HepG2 (cell line): Measurements from ENCODE around the gene NAA11. TPM values are rescaled to one million over a fixed set of nuclear protein-coding genes. Genes with fewer than 3 reads are reported as not detected.

Experiments
- ATAC-seq: fragments of 200-7000 bp; cut with Tn5 transposase; 3 replicates; pipeline ENCODE4 v1.9.1; 2020; ENCODE audit warnings: mild to moderate bottlenecking, moderate library complexity
- BruUV-seq: library from RNA; stranded (reverse); fragments of 400-500 nt; replicated peaks from 2 replicates; lab custom pipeline; 2021; lab: Mats Ljungman, UMichigan
- CTCF ChIA-PET: fragments of 300-600 bp; formaldehyde crosslinking; extraction: SDS; loops from one replicate; lab custom pipeline; 2021; ENCODE audit warnings: low total read pairs, inconsistent platforms, low intra/inter-chr PET ratio; lab: Yijun Ruan, JAX
- POLR2A ChIA-PET: fragments of 350-600 bp; sonication (Branson Sonifier 250); formaldehyde crosslinking; loops from one replicate; lab custom pipeline; 2020; ENCODE audit warnings: antibody characterized with exemption, inconsistent platforms; lab: Yijun Ruan, JAX
- DNase-seq: peaks from one replicate; pipeline ENCODE4 v3.0.0-alpha.2; 2015; ENCODE audit warnings: low spot score
- FAIRE-seq: peaks from 3 replicates; lab custom pipeline; 2011; peaks lifted over from hg19 to GRCh38; lab: Jason Lieb, UNC
- H2AFZ ChIP-seq: one replicate; pipeline ENCODE4 v1.6.1; 2011; ENCODE audit warnings: low read length, inconsistent platforms
- H3K27ac ChIP-seq: fragments of 300-600 bp; 3 replicates; pipeline ENCODE4 v1.8.0; 2011; ENCODE audit warnings: mixed run types, mild to moderate bottlenecking, mixed read lengths, low read length, inconsistent platforms; ENCODE audit not compliant: insufficient read depth; ENCODE audit errors: extremely low read length
- H3K27me3 ChIP-seq, 2 experiments: fragments of 200-600 bp in 1 of 2; 2 replicates in 1 of 2; 3 replicates in 1 of 2; pipeline versions ENCODE4 v1.6.0 to v1.8.0; 2011; ENCODE audit warnings: low read length in 2 of 2, mild to moderate bottlenecking in 2 of 2, moderate library complexity in 2 of 2, inconsistent platforms in 1 of 2; ENCODE audit not compliant: insufficient read depth in 2 of 2, control insufficient read depth in 1 of 2
- H3K36me3 ChIP-seq, 2 experiments: fragments of 200-600 bp in 1 of 2; replicated peaks in 1 of 2; 2 replicates in 1 of 2; 3 replicates in 1 of 2; pipeline versions ENCODE4 v1.5.1 to v1.8.0; 2011; ENCODE audit warnings: low read length in 2 of 2, inconsistent platforms in 1 of 2; ENCODE audit not compliant: insufficient read depth in 2 of 2, control insufficient read depth in 1 of 2
- H3K4me1 ChIP-seq: 2 replicates; pipeline ENCODE4 v1.5.1; 2012; ENCODE audit warnings: low read length, inconsistent platforms; ENCODE audit not compliant: insufficient read depth
- H3K4me2 ChIP-seq: 2 replicates; pipeline ENCODE4 v1.6.0; 2011; ENCODE audit warnings: low read depth, low read length, inconsistent platforms
- H3K4me3 ChIP-seq, 3 experiments: fragments of 200-600 bp in 1 of 3; sonication (generic), shearing (Covaris generic) in 1 of 3; replicated peaks in 1 of 3; 2 replicates each; pipeline ENCODE4 v1.5.1; 2011 to 2016; ENCODE audit warnings: low read length in 3 of 3, inconsistent platforms in 2 of 3, low read depth in 2 of 3, mild to moderate bottlenecking in 2 of 3, control low read depth in 1 of 3, mixed read lengths in 1 of 3; ENCODE audit not compliant: insufficient read depth in 1 of 3
- H3K79me2 ChIP-seq: one replicate; pipeline ENCODE4 v1.6.1; 2011; ENCODE audit warnings: low read length, inconsistent platforms; ENCODE audit not compliant: insufficient read depth
- H3K9ac ChIP-seq: 2 replicates; pipeline ENCODE4 v1.6.0; 2011; ENCODE audit warnings: mild to moderate bottlenecking, low read depth, low read length, inconsistent platforms; ENCODE audit not compliant: insufficient read depth
- H3K9me3 ChIP-seq: 2 replicates; pipeline ENCODE4 v1.5.1; 2012; ENCODE audit warnings: mild to moderate bottlenecking, low read length
- H4K20me1 ChIP-seq: 2 replicates; pipeline ENCODE4 v1.6.0; 2011; ENCODE audit warnings: inconsistent platforms, mild to moderate bottlenecking, low read length, moderate library complexity; ENCODE audit not compliant: insufficient read depth
- EHMT2 ChIP-seq: fragments of 200-600 bp; sonication (generic); IDR thresholded peaks from 2 replicates; pipeline ENCODE4 v1.7.0; 2017; ENCODE audit warnings: antibody characterized with exemption, low read depth, low read length, borderline replicate concordance
- IRF2 ChIP-seq: IDR thresholded peaks from 2 replicates; pipeline ENCODE4 v1.6.1; 2018; ENCODE audit warnings: missing genetic modification reagents, missing compliant biosample characterization
- MED8 ChIP-seq: sonication (generic); formaldehyde crosslinking; IDR thresholded peaks from 2 replicates; pipeline ENCODE4 v1.8.1; 2023; ENCODE audit warnings: mild to moderate bottlenecking, missing genetic modification reagents; ENCODE audit not compliant: insufficient replicate concordance
- NCOA2 ChIP-seq: sonication (generic); formaldehyde crosslinking; IDR thresholded peaks from 2 replicates; pipeline ENCODE4 v1.8.0; 2022; ENCODE audit warnings: inconsistent platforms
- NFKBIZ ChIP-seq: IDR thresholded peaks from 2 replicates; pipeline ENCODE4 v1.6.1; 2018; ENCODE audit warnings: missing genetic modification reagents, missing compliant biosample characterization
- NR2F6 ChIP-seq, 2 experiments: IDR thresholded peaks; 2 replicates each; pipeline ENCODE4 v1.6.1; 2016; ENCODE audit warnings: antibody characterized with exemption in 1 of 2, mild to moderate bottlenecking in 1 of 2
- PHF20 ChIP-seq: sonication (generic); formaldehyde crosslinking; IDR thresholded peaks from 2 replicates; pipeline ENCODE4 v1.5.0; 2020; ENCODE audit warnings: mild to moderate bottlenecking, missing genetic modification reagents
- SIX1 ChIP-seq: sonication (generic); formaldehyde crosslinking; IDR thresholded peaks from 2 replicates; pipeline ENCODE4 v1.4.0; 2020; ENCODE audit warnings: missing genetic modification reagents, borderline replicate concordance
- ZKSCAN8 ChIP-seq: IDR thresholded peaks from 2 replicates; pipeline ENCODE4 v1.6.1; 2016; ENCODE audit warnings: borderline replicate concordance, missing genetic modification reagents, missing compliant biosample characterization
- ZNF124 ChIP-seq: sonication (generic); formaldehyde crosslinking; IDR thresholded peaks from 2 replicates; pipeline ENCODE4 v1.4.0; 2020; ENCODE audit warnings: missing genetic modification reagents
- ZNF251 ChIP-seq: sonication (generic); formaldehyde crosslinking; IDR thresholded peaks from 2 replicates; pipeline ENCODE4 v1.9.0; 2021; ENCODE audit warnings: mild to moderate bottlenecking, missing genetic modification reagents
- ZNF3 ChIP-seq: IDR thresholded peaks from 2 replicates; pipeline ENCODE4 v1.7.0; 2017; ENCODE audit warnings: inconsistent platforms
- ZNF326 ChIP-seq: sonication (generic); formaldehyde crosslinking; IDR thresholded peaks from 2 replicates; pipeline ENCODE4 v1.4.0; 2020; ENCODE audit warnings: missing genetic modification reagents, borderline replicate concordance
- ZNF333 ChIP-seq: sonication (generic); formaldehyde crosslinking; IDR thresholded peaks from 2 replicates; pipeline ENCODE4 v1.4.0; 2020; ENCODE audit warnings: mild to moderate bottlenecking, missing genetic modification reagents, borderline replicate concordance
- ZNF501 ChIP-seq: sonication (generic); formaldehyde crosslinking; IDR thresholded peaks from 2 replicates; pipeline ENCODE4 v1.5.1; 2020; ENCODE audit warnings: mild to moderate bottlenecking, moderate library complexity, missing genetic modification reagents
- WGBS: methylation state at CpG from one replicate; pipeline ENCODE4 v1.1.6; 2017; ENCODE audit warnings: low lambda C conversion rate; 5-methylcytosine and 5-hydroxymethylcytosine counted together
- in situ Hi-C: cut with HindIII; loops from 2 replicates; pipeline ENCODE4 v1.10.0; 2017; ENCODE audit warnings: low pct_unique_long_range_greater_than_20kb; ENCODE audit not compliant: extremely low pct_ligation_motif_present
- intact Hi-C: fragments of 100-400 bp; cut with micrococcal nuclease; formaldehyde crosslinking; loops from one replicate; pipeline ENCODE4 v1.10.0; 2022; ENCODE audit not compliant: unreplicated experiment
- polyA plus RNA-seq, 8 experiments: library from polyadenylated mRNA; depleted of rRNA in 3 of 8; stranded (reverse) in 7 of 8; unstranded in 1 of 8; fragments of >200 nt; fragmentation: Illumina TruSeq in 4 of 8; extraction: Trizol in 4 of 8; gene quantifications; 2 replicates each; pipeline versions ENCODE4 v1.2.1 to v1.2.3, GENCODE V29; 2011 to 2016; ENCODE audit warnings: low read depth in 4 of 8, missing spikeins in 1 of 8, mixed read lengths in 1 of 8; ENCODE audit not compliant: insufficient read depth in 1 of 8
- total RNA-seq, 5 experiments: library from RNA; depleted of rRNA; stranded (reverse); fragments of >200 nt; fragmentation: Illumina TruSeq; extraction: Trizol; gene quantifications; 2 replicates each; pipeline ENCODE4 v1.2.3, GENCODE V29; 2016; ENCODE audit warnings: low read depth in 1 of 5
- TF ChIP-seq, protein P1 (sequence below), 2 experiments: sonication (generic) in 1 of 2; formaldehyde crosslinking in 1 of 2; IDR thresholded peaks; 2 replicates each; pipeline versions ENCODE4 v1.4.0 to v1.6.1; 2016 to 2020; ENCODE audit warnings: borderline replicate concordance in 1 of 2, low read depth in 1 of 2, mild to moderate bottlenecking in 1 of 2, missing genetic modification reagents in 1 of 2

NAA11 gene
- total and polyA plus RNA-seq, 2 of the 13 experiments (the other 11 are each of a cell fraction or from before 2014, with no cell fraction given), result not detected

DNA sequence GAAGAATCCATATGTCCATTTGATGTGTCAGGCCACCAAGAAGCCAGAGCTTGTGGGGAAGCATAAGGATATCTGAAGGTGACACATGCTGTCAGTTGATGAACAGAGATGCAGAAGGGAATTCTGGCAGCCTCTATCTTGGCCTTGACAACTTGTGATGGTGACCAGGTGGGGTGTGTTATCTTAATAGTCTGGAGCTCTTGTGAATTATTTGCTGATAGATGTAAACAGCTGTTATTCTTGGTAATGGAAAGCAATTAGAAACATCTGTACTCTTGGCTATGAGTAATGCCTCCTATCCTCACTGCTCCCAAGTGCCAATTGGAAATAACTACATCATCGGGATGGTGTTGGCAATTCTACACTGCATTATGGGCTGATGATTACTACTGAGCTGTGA, 51.9 kb downstream of the NAA11 start:
- TF ChIP-seq EHMT2 (no peak), NR2F6 (IDR thresholded peaks at IDR 0.05) (no peak), NR2F6 (CRISPR knock-in tag; IDR thresholded peaks at IDR 0.05) (no peak), ZNF333 (CRISPR knock-in tag) (no peak)
- TF ChIP-seq, all 625 proteins: peak for 0
- FAIRE-seq (no peak), DNase-seq (no peak), ATAC-seq (no peak)
- Histone ChIP-seq H3K4me2 (no peak overlapping the region), H3K27ac (no peak overlapping the region), H3K79me2 (no peaks in the 10 kb centered on the region), H3K9me3 (no peaks in the 10 kb centered on the region), H2AFZ (no peak overlapping the region), H3K9ac (no peak overlapping the region), H3K4me3 (no peak overlapping the region), H3K4me1 (no peaks in the 10 kb centered on the region), H4K20me1 (no peaks in the 10 kb centered on the region), H3K27me3 (no peaks in the 10 kb centered on the region), H3K36me3 (no peaks in the 10 kb centered on the region)
- intact Hi-C loops, result no loop called here
- BruUV-seq, result no TSS peak
- in situ Hi-C loops, result no loop called here
- WGBS, result 0% methylated on average over 1 of the region's 1 CpG
- CTCF ChIA-PET, result no interaction called here
- POLR2A ChIA-PET, result no interaction called here

DNA sequence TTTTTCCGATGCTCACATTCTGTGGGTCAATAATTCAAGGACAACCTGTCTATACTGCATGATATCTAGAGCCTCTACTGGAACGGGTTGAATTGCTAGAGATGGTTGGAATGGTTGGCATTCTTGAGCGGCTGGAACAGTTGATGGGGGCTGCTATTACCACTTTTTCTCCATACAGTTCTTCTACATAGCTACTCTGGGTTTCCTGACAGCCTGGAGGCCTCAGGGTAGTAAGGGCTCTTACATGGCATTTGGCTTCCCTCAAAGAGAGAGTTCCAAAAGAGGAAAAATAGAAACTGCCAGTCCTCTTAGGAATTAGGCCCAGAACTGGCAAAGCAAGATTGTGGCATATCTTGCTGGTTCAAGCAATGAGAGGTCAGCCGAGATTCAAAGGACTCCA, 53.1 kb downstream of the NAA11 start:
- CTCF ChIA-PET, result no interaction called here
- H3K79me2 ChIP-seq, result no peaks in the 10 kb centered on the region
- H2AFZ ChIP-seq, result no peak overlapping the region
- H3K4me3 ChIP-seq, result no peak overlapping the region
- in situ Hi-C loops (no loop called here), intact Hi-C loops (no loop called here)
- no peaks in the 10 kb centered on the region for H3K27me3 ChIP-seq
- no peaks in the 10 kb centered on the region for H3K36me3 ChIP-seq
- DNase-seq, result no peak
- H4K20me1 ChIP-seq, result no peaks in the 10 kb centered on the region
- no peaks in the 10 kb centered on the region for H3K4me1 ChIP-seq
- no peak overlapping the region for H3K27ac ChIP-seq
- BruUV-seq, result no TSS peak
- no peak overlapping the region for H3K9ac ChIP-seq
- no peak for FAIRE-seq
- ATAC-seq, result no peak
- no peak overlapping the region for H3K4me2 ChIP-seq
- POLR2A ChIA-PET, result no interaction called here
- H3K9me3 ChIP-seq, result no peaks in the 10 kb centered on the region
- 1% methylated on average over 4 of the region's 4 CpGs for WGBS
- no peak for TF ChIP-seq PHF20 (CRISPR knock-in tag)
- TF ChIP-seq ZNF251 (CRISPR knock-in tag), result no peak
- TF ChIP-seq ZNF3 (CRISPR knock-in tag), result no peak
- no peak for TF ChIP-seq NFKBIZ (CRISPR knock-in tag)
- no peak for TF ChIP-seq ZNF326 (CRISPR knock-in tag)
- TF ChIP-seq MED8 (CRISPR knock-in tag), result no peak
- TF ChIP-seq, protein P1, sequence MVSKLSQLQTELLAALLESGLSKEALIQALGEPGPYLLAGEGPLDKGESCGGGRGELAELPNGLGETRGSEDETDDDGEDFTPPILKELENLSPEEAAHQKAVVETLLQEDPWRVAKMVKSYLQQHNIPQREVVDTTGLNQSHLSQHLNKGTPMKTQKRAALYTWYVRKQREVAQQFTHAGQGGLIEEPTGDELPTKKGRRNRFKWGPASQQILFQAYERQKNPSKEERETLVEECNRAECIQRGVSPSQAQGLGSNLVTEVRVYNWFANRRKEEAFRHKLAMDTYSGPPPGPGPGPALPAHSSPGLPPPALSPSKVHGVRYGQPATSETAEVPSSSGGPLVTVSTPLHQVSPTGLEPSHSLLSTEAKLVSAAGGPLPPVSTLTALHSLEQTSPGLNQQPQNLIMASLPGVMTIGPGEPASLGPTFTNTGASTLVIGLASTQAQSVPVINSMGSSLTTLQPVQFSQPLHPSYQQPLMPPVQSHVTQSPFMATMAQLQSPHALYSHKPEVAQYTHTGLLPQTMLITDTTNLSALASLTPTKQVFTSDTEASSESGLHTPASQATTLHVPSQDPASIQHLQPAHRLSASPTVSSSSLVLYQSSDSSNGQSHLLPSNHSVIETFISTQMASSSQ (IDR thresholded peaks at IDR 0.05; ENCODE audit: low read depth), result no peak
- TF ChIP-seq, protein P1 (CRISPR knock-in tag; IDR thresholded peaks at IDR 0.05; ENCODE audit: borderline replicate concordance), result no peak
- TF ChIP-seq NCOA2 (CRISPR knock-in tag), result no peak
- TF ChIP-seq ZNF501 (CRISPR knock-in tag), result no peak
- no peak for TF ChIP-seq ZNF124 (CRISPR knock-in tag)
- no peak for TF ChIP-seq SIX1 (CRISPR knock-in tag)
- no peak for TF ChIP-seq IRF2 (CRISPR knock-in tag)
- no peak for TF ChIP-seq ZKSCAN8 (CRISPR knock-in tag)
